Hepatocyte (in vitro differentiated cells): ENCODE data around the gene OR5T2.

ENCODE experiments used
- EZH2 ChIP-seq: fragments of 200-600 bp; sonication (generic); IDR thresholded peaks from 2 replicates; pipeline ENCODE4 v1.6.1; 2016; ENCODE audit warnings: antibody characterized with exemption, mild to moderate bottlenecking, borderline replicate concordance
- TF ChIP-seq, protein P1 (sequence below): fragments of 200-600 bp; sonication (generic); IDR thresholded peaks from 2 replicates; pipeline ENCODE4 v1.5.1; 2016; ENCODE audit warnings: antibody characterized with exemption, mild to moderate bottlenecking; ENCODE audit not compliant: poor library complexity

DNA sequence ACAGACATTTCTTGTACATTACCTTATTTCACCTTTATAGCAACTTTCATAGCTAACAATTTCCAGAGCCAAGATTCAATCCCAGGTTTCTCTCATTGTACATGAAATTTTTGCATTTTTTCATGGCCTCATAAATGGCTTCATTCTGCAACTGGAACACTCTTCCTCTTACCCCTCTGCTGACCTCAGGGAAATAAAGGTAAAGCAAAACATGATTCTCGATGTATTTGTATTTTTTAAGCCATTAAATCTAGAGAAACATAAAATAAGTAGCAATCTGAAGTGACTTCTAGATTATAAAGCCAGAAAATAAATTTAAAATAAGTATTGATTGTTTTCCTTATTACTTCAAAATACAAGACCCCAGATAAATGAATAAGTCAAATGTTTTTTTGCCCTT is at the start of gene OR5T2:
- TF ChIP-seq, protein P1, sequence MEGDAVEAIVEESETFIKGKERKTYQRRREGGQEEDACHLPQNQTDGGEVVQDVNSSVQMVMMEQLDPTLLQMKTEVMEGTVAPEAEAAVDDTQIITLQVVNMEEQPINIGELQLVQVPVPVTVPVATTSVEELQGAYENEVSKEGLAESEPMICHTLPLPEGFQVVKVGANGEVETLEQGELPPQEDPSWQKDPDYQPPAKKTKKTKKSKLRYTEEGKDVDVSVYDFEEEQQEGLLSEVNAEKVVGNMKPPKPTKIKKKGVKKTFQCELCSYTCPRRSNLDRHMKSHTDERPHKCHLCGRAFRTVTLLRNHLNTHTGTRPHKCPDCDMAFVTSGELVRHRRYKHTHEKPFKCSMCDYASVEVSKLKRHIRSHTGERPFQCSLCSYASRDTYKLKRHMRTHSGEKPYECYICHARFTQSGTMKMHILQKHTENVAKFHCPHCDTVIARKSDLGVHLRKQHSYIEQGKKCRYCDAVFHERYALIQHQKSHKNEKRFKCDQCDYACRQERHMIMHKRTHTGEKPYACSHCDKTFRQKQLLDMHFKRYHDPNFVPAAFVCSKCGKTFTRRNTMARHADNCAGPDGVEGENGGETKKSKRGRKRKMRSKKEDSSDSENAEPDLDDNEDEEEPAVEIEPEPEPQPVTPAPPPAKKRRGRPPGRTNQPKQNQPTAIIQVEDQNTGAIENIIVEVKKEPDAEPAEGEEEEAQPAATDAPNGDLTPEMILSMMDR = no peak
- no peak for TF ChIP-seq EZH2
